EH (cell line): Measurements from ENCODE around the gene PLLP.
"Not testable (repeated sequence)": the region's sequence is repeated elsewhere in the genome, so short reads cannot be mapped to it uniquely, and the experiment has no call there.

Source experiments
- DNase-seq: peaks from one replicate; pipeline ENCODE4 v3.0.0-alpha.2; 2015; ENCODE audit warnings: low read depth

PLLP gene

GRCh38 chr16:57273359-57273758, 11.1 kb downstream of the PLLP start:
- DNase-seq, result no peak

- DNase-seq, result no peak
Observed at GRCh38 chr16:57271867-57272495, 12.5 kb downstream of the PLLP start.

- no peak for DNase-seq
Observed at GRCh38 chr16:57271063-57271345, 13.5 kb downstream of the PLLP start.

- DNase-seq, result no peak
Observed at GRCh38 chr16:57270221-57271062, 14.0 kb downstream of the PLLP start.

GRCh38 chr16:57268804-57269800, 15.4 kb downstream of the PLLP start:
- DNase-seq, result no peak

GRCh38 chr16:57267343-57267742, 17.1 kb downstream of the PLLP start:
- not testable (repeated sequence) for DNase-seq

GRCh38 chr16:57266531-57267260, 17.8 kb downstream of the PLLP start:
- no peak for DNase-seq

- DNase-seq, result peak; percentile 45
Observed at GRCh38 chr16:57265850-57266530, 18.5 kb downstream of the PLLP start.

GRCh38 chr16:57264950-57265371, 19.5 kb downstream of the PLLP start:
- DNase-seq, result no peak

GRCh38 chr16:57264381-57264780, 20.1 kb downstream of the PLLP start:
- no peak for DNase-seq

GRCh38 chr16:57263541-57264351, 20.7 kb downstream of the PLLP start:
- DNase-seq, result no peak

GRCh38 chr16:57262841-57263540, 21.5 kb downstream of the PLLP start:
- DNase-seq, result no peak

GRCh38 chr16:57261806-57262205, 22.7 kb downstream of the PLLP start:
- no peak for DNase-seq

GRCh38 chr16:57260294-57260929, 24.1 kb downstream of the PLLP start:
- peak; percentile 75 for DNase-seq

- no peak for DNase-seq
Observed at GRCh38 chr16:57258910-57259475, 25.5 kb downstream of the PLLP start.

- DNase-seq, result no peak
Observed at GRCh38 chr16:57258226-57258909, 26.1 kb downstream of the PLLP start.

GRCh38 chr16:57257455-57258070, 26.9 kb downstream of the PLLP start:
- DNase-seq, result no peak
